Neural progenitor cell (in vitro differentiated cells): Measurements from ENCODE around the gene LOXL1.

Experiments
- EZH2 ChIP-seq: fragments of 200-600 bp; sonication (generic); IDR thresholded peaks from 2 replicates; pipeline ENCODE4 v1.6.1; 2017; ENCODE audit warnings: antibody characterized with exemption, mild to moderate bottlenecking, moderate library complexity
- TF ChIP-seq, protein P1 (sequence below): fragments of 200-600 bp; sonication (generic); IDR thresholded peaks from 2 replicates; pipeline ENCODE4 v1.5.1; 2017; ENCODE audit warnings: antibody characterized with exemption, mild to moderate bottlenecking

GRCh38 chr15:73941871-73942635, 15.8 kb downstream of the LOXL1 start:
- TF ChIP-seq, protein P1, sequence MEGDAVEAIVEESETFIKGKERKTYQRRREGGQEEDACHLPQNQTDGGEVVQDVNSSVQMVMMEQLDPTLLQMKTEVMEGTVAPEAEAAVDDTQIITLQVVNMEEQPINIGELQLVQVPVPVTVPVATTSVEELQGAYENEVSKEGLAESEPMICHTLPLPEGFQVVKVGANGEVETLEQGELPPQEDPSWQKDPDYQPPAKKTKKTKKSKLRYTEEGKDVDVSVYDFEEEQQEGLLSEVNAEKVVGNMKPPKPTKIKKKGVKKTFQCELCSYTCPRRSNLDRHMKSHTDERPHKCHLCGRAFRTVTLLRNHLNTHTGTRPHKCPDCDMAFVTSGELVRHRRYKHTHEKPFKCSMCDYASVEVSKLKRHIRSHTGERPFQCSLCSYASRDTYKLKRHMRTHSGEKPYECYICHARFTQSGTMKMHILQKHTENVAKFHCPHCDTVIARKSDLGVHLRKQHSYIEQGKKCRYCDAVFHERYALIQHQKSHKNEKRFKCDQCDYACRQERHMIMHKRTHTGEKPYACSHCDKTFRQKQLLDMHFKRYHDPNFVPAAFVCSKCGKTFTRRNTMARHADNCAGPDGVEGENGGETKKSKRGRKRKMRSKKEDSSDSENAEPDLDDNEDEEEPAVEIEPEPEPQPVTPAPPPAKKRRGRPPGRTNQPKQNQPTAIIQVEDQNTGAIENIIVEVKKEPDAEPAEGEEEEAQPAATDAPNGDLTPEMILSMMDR = no peak
- TF ChIP-seq EZH2 = no peak
